K562 (cell line): ENCODE data around the gene TRIM69. TPM values are rescaled to one million over a fixed set of nuclear protein-coding genes. Genes with fewer than 3 reads are reported as not detected.

Experiments used
- ARNT ChIP-seq, 2 experiments: fragments of 450-650 bp; IDR thresholded peaks; 2 replicates each; pipeline ENCODE4 v1.6.1; 2016; ENCODE audit warnings: mild to moderate bottlenecking in 1 of 2
- CBX1 ChIP-seq: sonication (generic); IDR thresholded peaks from 2 replicates; pipeline ENCODE4 v1.6.1; 2016; ENCODE audit warnings: antibody characterized with exemption, low read depth, mild to moderate bottlenecking
- COPS2 ChIP-seq: fragments of 450-650 bp; conservative IDR thresholded peaks from 2 replicates; pipeline ENCODE4 v1.6.1; 2016; ENCODE audit warnings: mild to moderate bottlenecking, moderate library complexity
- GABPB2 ChIP-seq: fragments of 250-450 bp; sonication (Bioruptor Pico); conservative IDR thresholded peaks from 2 replicates; pipeline ENCODE4 v1.5.1; 2021; ENCODE audit warnings: mild to moderate bottlenecking
- HDGF ChIP-seq: fragments of 450-650 bp; IDR thresholded peaks from 2 replicates; pipeline ENCODE4 v1.6.1; 2016
- HES1 ChIP-seq: fragments of 450-650 bp; IDR thresholded peaks from 2 replicates; pipeline ENCODE4 v1.6.1; 2016; ENCODE audit warnings: low read depth, mild to moderate bottlenecking, moderate library complexity
- MEIS2 ChIP-seq: fragments of 450-650 bp; IDR thresholded peaks from 2 replicates; pipeline ENCODE4 v1.6.1; 2014; ENCODE audit warnings: mild to moderate bottlenecking; ENCODE audit not compliant: partially characterized antibody
- NFATC3 ChIP-seq: fragments of 450-650 bp; IDR thresholded peaks from 2 replicates; pipeline ENCODE4 v1.6.1; 2017; ENCODE audit warnings: mild to moderate bottlenecking
- TRIM28 ChIP-seq: fragments of 450-650 bp; IDR thresholded peaks from 2 replicates; pipeline ENCODE4 v1.6.1; 2017
- polyA plus RNA-seq, 8 experiments: library from polyadenylated mRNA; depleted of rRNA in 4 of 8; stranded (reverse) in 5 of 8; unstranded in 3 of 8; fragments of >200 nt; fragmentation: Nextera tagmentation in 2 of 8; fragmentation: Illumina TruSeq in 1 of 8; extraction: Ambion mirVana in 2 of 8; extraction: Trizol in 1 of 8; gene quantifications; 2 replicates each; pipeline versions ENCODE4 v1.2.1 to v1.2.3, GENCODE V29; 2011 to 2014; ENCODE audit warnings: inconsistent platforms in 1 of 8, missing spikeins in 1 of 8
- total RNA-seq, 7 experiments: library from RNA; depleted of rRNA in 6 of 7; stranded (reverse); fragments of >200 nt in 6 of 7; fragmentation: Illumina TruSeq in 2 of 7; extraction: Trizol in 2 of 7; gene quantifications; 2 replicates each; pipeline versions ENCODE4 v1.2.1 to v1.2.3, GENCODE V29; 2011 to 2021; ENCODE audit warnings: low replicate concordance in 1 of 7
- TF ChIP-seq, protein P1 (sequence below): fragments of 150-350 bp; IDR thresholded peaks from 2 replicates; pipeline ENCODE4 v1.6.1; 2014; ENCODE audit warnings: low read depth, mild to moderate bottlenecking, low read length, borderline replicate concordance
- TF ChIP-seq, protein P2 (sequence below), 2 experiments: fragments of 450-650 bp; IDR thresholded peaks; 2 replicates each; pipeline ENCODE4 v1.6.1; 2016; ENCODE audit warnings: mild to moderate bottlenecking in 2 of 2, borderline replicate concordance in 1 of 2, low read depth in 1 of 2, moderate library complexity in 1 of 2

Gene TRIM69
- total and polyA plus RNA-seq, 9 of the 15 experiments (the other 6 are each of a cell fraction or from before 2014, with no cell fraction given): 1.0 to 4.3 (median 2.3) TPM

GRCh38 chr15:44712346-44713005 lies 23.9 kb upstream of the TRIM69 start (continued):
- TF ChIP-seq ARNT (IDR thresholded peaks at IDR 0.05) (0 out of 4 replicates have a peak, but pooled peaks of 1 of the 2 experiments have one; percentile 43), COPS2 (no peak), HDGF (0 out of 2 replicates have a peak, but pooled peaks have one; percentile 37), GABPB2 (CRISPR knock-in tag) (no peak), CBX1 (no peak), HES1 (no peak), TRIM28 (no peak; the same call in 1 of the 2 replicates), MEIS2 (no peak), NFATC3 (no peak)
- TF ChIP-seq, protein P1, sequence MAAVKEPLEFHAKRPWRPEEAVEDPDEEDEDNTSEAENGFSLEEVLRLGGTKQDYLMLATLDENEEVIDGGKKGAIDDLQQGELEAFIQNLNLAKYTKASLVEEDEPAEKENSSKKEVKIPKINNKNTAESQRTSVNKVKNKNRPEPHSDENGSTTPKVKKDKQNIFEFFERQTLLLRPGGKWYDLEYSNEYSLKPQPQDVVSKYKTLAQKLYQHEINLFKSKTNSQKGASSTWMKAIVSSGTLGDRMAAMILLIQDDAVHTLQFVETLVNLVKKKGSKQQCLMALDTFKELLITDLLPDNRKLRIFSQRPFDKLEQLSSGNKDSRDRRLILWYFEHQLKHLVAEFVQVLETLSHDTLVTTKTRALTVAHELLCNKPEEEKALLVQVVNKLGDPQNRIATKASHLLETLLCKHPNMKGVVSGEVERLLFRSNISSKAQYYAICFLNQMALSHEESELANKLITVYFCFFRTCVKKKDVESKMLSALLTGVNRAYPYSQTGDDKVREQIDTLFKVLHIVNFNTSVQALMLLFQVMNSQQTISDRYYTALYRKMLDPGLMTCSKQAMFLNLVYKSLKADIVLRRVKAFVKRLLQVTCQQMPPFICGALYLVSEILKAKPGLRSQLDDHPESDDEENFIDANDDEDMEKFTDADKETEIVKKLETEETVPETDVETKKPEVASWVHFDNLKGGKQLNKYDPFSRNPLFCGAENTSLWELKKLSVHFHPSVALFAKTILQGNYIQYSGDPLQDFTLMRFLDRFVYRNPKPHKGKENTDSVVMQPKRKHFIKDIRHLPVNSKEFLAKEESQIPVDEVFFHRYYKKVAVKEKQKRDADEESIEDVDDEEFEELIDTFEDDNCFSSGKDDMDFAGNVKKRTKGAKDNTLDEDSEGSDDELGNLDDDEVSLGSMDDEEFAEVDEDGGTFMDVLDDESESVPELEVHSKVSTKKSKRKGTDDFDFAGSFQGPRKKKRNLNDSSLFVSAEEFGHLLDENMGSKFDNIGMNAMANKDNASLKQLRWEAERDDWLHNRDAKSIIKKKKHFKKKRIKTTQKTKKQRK: no peak
- TF ChIP-seq, protein P2, sequence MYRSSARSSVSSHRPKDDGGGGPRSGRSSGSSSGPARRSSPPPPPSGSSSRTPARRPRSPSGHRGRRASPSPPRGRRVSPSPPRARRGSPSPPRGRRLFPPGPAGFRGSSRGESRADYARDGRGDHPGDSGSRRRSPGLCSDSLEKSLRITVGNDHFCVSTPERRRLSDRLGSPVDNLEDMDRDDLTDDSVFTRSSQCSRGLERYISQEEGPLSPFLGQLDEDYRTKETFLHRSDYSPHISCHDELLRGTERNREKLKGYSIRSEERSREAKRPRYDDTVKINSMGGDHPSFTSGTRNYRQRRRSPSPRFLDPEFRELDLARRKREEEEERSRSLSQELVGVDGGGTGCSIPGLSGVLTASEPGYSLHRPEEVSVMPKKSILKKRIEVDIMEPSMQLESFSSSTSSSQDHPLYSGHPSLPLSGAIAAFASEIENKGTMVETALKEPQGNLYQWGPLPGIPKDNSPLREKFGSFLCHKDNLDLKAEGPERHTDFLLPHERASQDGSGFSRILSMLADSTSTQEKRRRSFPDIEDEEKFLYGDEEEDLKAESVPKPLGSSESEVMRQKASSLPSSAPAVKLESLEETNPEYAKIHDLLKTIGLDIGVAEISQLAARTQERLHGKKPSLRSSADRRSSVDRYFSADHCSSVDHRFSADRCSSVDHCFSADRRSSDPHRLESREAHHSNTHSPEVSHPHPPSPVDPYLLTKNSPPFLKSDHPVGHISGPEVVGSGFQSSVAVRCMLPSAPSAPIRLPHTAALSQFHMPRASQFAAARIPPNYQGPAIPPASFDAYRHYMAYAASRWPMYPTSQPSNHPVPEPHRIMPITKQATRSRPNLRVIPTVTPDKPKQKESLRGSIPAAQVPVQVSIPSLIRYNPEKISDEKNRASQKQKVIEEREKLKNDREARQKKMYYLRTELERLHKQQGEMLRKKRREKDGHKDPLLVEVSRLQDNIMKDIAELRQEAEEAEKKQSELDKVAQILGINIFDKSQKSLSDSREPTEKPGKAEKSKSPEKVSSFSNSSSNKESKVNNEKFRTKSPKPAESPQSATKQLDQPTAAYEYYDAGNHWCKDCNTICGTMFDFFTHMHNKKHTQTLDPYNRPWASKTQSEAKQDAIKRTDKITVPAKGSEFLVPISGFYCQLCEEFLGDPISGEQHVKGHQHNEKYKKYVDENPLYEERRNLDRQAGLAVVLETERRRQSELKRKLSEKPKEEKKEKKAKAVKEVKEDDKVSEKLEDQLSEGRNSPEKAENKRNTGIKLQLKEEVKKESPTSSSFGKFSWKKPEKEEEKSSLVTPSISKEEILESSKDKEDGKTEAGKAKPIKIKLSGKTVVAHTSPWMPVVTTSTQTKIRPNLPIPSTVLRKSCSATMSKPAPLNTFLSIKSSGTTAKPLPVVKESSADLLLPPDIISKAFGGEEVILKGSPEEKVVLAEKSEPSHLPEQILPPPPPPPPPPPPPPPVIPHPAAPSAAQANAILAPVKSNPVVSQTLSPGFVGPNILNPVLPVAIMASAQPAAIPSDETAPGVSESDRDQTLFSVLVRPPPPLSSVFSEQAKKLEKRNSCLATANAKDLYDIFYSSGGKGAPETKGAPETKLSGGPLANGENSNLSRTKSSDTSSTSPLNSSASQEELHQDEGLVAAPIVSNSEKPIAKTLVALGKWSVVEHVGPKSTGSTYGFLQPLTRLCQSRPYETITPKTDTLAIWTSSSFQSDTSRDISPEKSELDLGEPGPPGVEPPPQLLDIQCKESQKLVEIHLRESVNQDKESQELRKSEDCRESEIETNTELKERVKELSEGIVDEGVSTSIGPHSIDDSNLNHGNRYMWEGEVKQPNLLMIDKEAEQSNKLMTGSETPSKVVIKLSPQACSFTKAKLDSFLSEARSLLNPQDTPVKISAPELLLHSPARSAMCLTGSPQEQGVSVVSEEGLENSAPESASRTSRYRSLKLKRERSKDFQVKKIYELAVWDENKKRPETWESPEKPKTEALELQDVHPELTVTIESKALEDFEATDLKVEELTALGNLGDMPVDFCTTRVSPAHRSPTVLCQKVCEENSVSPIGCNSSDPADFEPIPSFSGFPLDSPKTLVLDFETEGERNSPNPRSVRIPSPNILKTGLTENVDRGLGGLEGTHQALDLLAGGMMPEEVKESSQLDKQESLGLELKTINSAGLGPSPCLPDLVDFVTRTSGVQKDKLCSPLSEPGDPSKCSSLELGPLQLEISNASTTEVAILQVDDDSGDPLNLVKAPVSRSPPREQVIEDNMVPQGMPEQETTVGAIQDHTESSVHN (IDR thresholded peaks at IDR 0.05; ENCODE audit: borderline replicate concordance in 1 of 2, low read depth in 1 of 2): peak in 1 of 2 experiments; percentile 41; a peak in 1 of 4 replicates
